BE2C (cell line): ENCODE results near the gene BUB3.

Experiments used
- DNase-seq: peaks from one replicate; pipeline ENCODE4 v3.0.0-alpha.2; 2020
- H3K27me3 ChIP-seq: fragments of 250-450 bp; sonication (Bioruptor Pico); 2 replicates; pipeline ENCODE4 v1.5.1; 2020; ENCODE audit warnings: mild to moderate bottlenecking
- H3K36me3 ChIP-seq: fragments of 250-450 bp; sonication (Bioruptor Pico); 2 replicates; pipeline ENCODE4 v1.5.1; 2020; ENCODE audit warnings: mild to moderate bottlenecking
- H3K4me1 ChIP-seq: fragments of 250-450 bp; sonication (Bioruptor Pico); 2 replicates; pipeline ENCODE4 v1.5.1; 2020
- H3K4me3 ChIP-seq: 2 replicates; pipeline ENCODE4 v1.5.1; 2011; ENCODE audit warnings: low read depth, low read length
- H3K9me3 ChIP-seq: fragments of 250-450 bp; sonication (Bioruptor Pico); 2 replicates; pipeline ENCODE4 v1.5.1; 2020
- CTCF ChIP-seq: IDR thresholded peaks from 2 replicates; pipeline ENCODE4 v1.5.1; 2012; ENCODE audit warnings: mild to moderate bottlenecking, low read depth, low read length

BUB3 gene

GRCh38 chr10:123143825-123144168 lies 10.4 kb upstream of the BUB3 start:
- DNase-seq, result no peak
- Histone ChIP-seq H3K4me3 (no peak overlapping the region), H3K27me3 (peaks cover 100% of the 10 kb centered on the region), H3K4me1 (peaks cover 2% of the 10 kb centered on the region; the same call in 1 of the 2 replicates), H3K36me3 (no peaks in the 10 kb centered on the region), H3K9me3 (no peaks in the 10 kb centered on the region)
- no peak for TF ChIP-seq CTCF

- Histone ChIP-seq H3K36me3 (no peaks in the 10 kb centered on the region), H3K4me1 (peaks cover 2% of the 10 kb centered on the region; the same call in 1 of the 2 replicates), H3K4me3 (no peak overlapping the region), H3K9me3 (0 out of 2 replicates have a peak, but pooled peaks cover 2% of the 10 kb centered on the region), H3K27me3 (peaks cover 100% of the 10 kb centered on the region)
- peak; percentile 31 for TF ChIP-seq CTCF
- DNase-seq, result no peak
Measured at GRCh38 chr10:123144697-123145541, 9.3 kb upstream of the BUB3 start.

- H3K4me3 ChIP-seq, result no peak overlapping the region
- H3K27me3 ChIP-seq, result peaks cover 98% of the 10 kb centered on the region
- no peak for DNase-seq
- H3K4me1 ChIP-seq, result peaks cover 2% of the 10 kb centered on the region; the same call in 1 of the 2 replicates
- TF ChIP-seq CTCF, result no peak
- 0 out of 2 replicates have a peak, but pooled peaks cover 2% of the 10 kb centered on the region for H3K9me3 ChIP-seq
- no peaks in the 10 kb centered on the region for H3K36me3 ChIP-seq
Measured at GRCh38 chr10:123145542-123146012, 8.6 kb upstream of the BUB3 start.

GRCh38 chr10:123146013-123146893 lies 7.9 kb upstream of the BUB3 start:
- Histone ChIP-seq H3K27me3 (peaks cover 91% of the 10 kb centered on the region), H3K36me3 (no peaks in the 10 kb centered on the region), H3K9me3 (0 out of 2 replicates have a peak, but pooled peaks cover 2% of the 10 kb centered on the region)

DNA sequence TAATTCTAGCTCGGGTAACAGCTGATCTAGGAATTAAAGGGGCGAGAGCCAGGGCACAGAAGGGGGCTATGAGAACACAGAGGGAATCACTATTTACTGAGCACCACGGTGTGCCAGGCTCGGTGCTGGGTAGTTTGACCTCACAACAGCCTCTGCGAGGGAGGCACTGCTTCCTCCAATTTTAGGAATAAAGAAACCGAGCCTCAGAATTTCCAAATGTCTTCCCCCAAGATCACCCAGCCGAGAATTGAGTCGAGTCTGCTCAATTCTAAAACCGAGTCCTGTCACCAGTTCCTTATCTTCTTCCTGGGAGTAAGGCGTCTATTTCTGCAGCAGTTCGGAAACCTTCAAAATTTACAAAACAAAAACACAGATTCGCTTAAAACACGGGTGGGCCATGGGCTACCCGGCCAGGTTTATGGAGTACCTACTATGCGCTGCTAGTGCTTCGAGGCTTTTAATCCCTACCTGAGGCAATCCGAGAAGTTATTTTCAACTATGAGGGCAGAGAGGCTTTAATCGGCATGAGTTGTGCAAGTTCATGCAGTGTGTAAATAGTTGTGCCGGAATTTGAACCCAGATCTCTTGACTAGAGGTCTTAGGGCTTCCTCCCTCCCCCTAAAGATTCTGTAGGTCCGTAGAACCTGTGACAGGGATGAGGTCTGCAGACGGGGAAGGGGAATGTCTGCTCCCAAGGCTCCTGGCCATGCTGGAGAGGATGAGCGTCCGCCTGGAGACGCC lies 7.1 kb upstream of the BUB3 start:
- Histone ChIP-seq H3K4me3 (no peak overlapping the region), H3K36me3 (no peaks in the 10 kb centered on the region), H3K4me1 (peaks cover 2% of the 10 kb centered on the region; the same call in 1 of the 2 replicates), H3K9me3 (0 out of 2 replicates have a peak, but pooled peaks cover 2% of the 10 kb centered on the region), H3K27me3 (peaks cover 83% of the 10 kb centered on the region)
- DNase-seq, result no peak
- TF ChIP-seq CTCF, result no peak

More at GRCh38 chr10:123146013-123146893, 7.9 kb upstream of the BUB3 start:
- TF ChIP-seq CTCF, result no peak
- DNase-seq, result no peak
- Histone ChIP-seq H3K4me3 (no peak overlapping the region), H3K4me1 (peaks cover 2% of the 10 kb centered on the region; the same call in 1 of the 2 replicates)
